IMR-90 (cell line): Measurements from ENCODE around the gene CLUH. TPM values are rescaled to one million over a fixed set of nuclear protein-coding genes. Genes with fewer than 3 reads are reported as not detected.

Experiments used
- ATAC-seq: fragments of 200-7000 bp; cut with Tn5 transposase; 2 replicates; pipeline ENCODE4 v1.9.1; 2020; ENCODE audit warnings: low read depth, mild to moderate bottlenecking, moderate library complexity
- BruUV-seq: library from RNA; stranded (reverse); fragments of 400-500 nt; replicated peaks from 2 replicates; lab custom pipeline; 2021; lab: Mats Ljungman, UMichigan
- CTCF ChIA-PET: fragments of 300-600 bp; formaldehyde crosslinking; extraction: SDS; loops from one replicate; lab custom pipeline; 2021; ENCODE audit warnings: antibody characterized with exemption; lab: Yijun Ruan, JAX
- POLR2A ChIA-PET: fragments of 300-600 bp; sonication (Branson Sonifier 250); formaldehyde crosslinking; loops from one replicate; lab custom pipeline; 2022; ENCODE audit warnings: antibody characterized with exemption; ENCODE audit not compliant: unreplicated experiment; lab: Charles Lee
- DNase-seq: peaks from one replicate; pipeline ENCODE4 v3.0.0; 2013
- H2AFZ ChIP-seq: replicated peaks from 2 replicates; pipeline ENCODE3; 2013; ENCODE audit warnings: low read length, mild to moderate bottlenecking; ENCODE audit not compliant: poor library complexity
- H2AK5ac ChIP-seq: 2 replicates; pipeline ENCODE4 v1.6.1; 2013; ENCODE audit warnings: low read depth, low read length, inconsistent platforms
- H2AK9ac ChIP-seq: replicated peaks from 2 replicates; pipeline ENCODE3; 2013; ENCODE audit warnings: mild to moderate bottlenecking, low read depth, low read length, moderate library complexity; ENCODE audit not compliant: poor library complexity
- H2BK120ac ChIP-seq: 2 replicates; pipeline ENCODE4 v1.6.1; 2013; ENCODE audit warnings: low read depth, low read length, inconsistent platforms
- H2BK15ac ChIP-seq: 3 replicates; pipeline ENCODE4 v1.6.1; 2013; ENCODE audit warnings: low read depth, low read length, inconsistent platforms
- H2BK20ac ChIP-seq: 2 replicates; pipeline ENCODE4 v1.6.1; 2013; ENCODE audit warnings: low read depth, mild to moderate bottlenecking, inconsistent platforms, low read length, moderate library complexity
- H2BK5ac ChIP-seq: 2 replicates; pipeline ENCODE4 v1.6.1; 2013; ENCODE audit warnings: mild to moderate bottlenecking, low read depth, low read length, inconsistent platforms; ENCODE audit not compliant: poor library complexity, severe bottlenecking
- H3K14ac ChIP-seq: replicated peaks from 2 replicates; pipeline ENCODE4 v1.6.1; 2013; ENCODE audit warnings: low read depth, low read length, inconsistent platforms
- H3K18ac ChIP-seq: 2 replicates; pipeline ENCODE4 v1.6.1; 2013; ENCODE audit warnings: low read depth, low read length, control low read depth
- H3K23ac ChIP-seq: 2 replicates; pipeline ENCODE4 v1.6.1; 2013; ENCODE audit warnings: low read depth, low read length, inconsistent platforms
- H3K27ac ChIP-seq: 2 replicates; pipeline ENCODE4 v1.5.1; 2013; ENCODE audit warnings: mild to moderate bottlenecking, control low read depth, low read length; ENCODE audit not compliant: insufficient read depth
- H3K27me3 ChIP-seq: 2 replicates; pipeline ENCODE4 v1.6.1; 2013; ENCODE audit warnings: low read length; ENCODE audit not compliant: control insufficient read depth, insufficient read depth
- H3K36me3 ChIP-seq: 2 replicates; pipeline ENCODE4 v1.6.1; 2013; ENCODE audit warnings: low read length, mixed read lengths; ENCODE audit not compliant: control insufficient read depth, insufficient read depth
- H3K4ac ChIP-seq: 2 replicates; pipeline ENCODE4 v1.6.1; 2013; ENCODE audit warnings: low read depth, low read length, inconsistent platforms
- H3K4me1 ChIP-seq: 2 replicates; pipeline ENCODE4 v1.6.1; 2013; ENCODE audit warnings: low read length, mixed read lengths; ENCODE audit not compliant: control insufficient read depth, insufficient read depth
- H3K4me2 ChIP-seq: 2 replicates; pipeline ENCODE4 v1.6.1; 2013; ENCODE audit warnings: low read depth, mild to moderate bottlenecking, control low read depth, low read length, moderate library complexity
- H3K4me3 ChIP-seq: 2 replicates; pipeline ENCODE4 v1.5.1; 2013; ENCODE audit warnings: low read depth, mild to moderate bottlenecking, control low read depth, low read length, moderate library complexity; ENCODE audit not compliant: insufficient read depth
- H3K56ac ChIP-seq: 2 replicates; pipeline ENCODE4 v1.6.1; 2013; ENCODE audit warnings: low read length, inconsistent platforms; ENCODE audit not compliant: insufficient read depth; ENCODE audit errors: extremely low read depth
- H3K79me1 ChIP-seq, 2 experiments: 2 replicates each; pipeline ENCODE4 v1.6.1; 2013; ENCODE audit warnings: low read length in 2 of 2, inconsistent platforms in 1 of 2, low read depth in 1 of 2
- H3K9ac ChIP-seq: 2 replicates; pipeline ENCODE4 v1.6.1; 2013; ENCODE audit warnings: low read depth, low read length, control low read depth
- H3K9me1 ChIP-seq: 2 replicates; pipeline ENCODE4 v1.6.1; 2013; ENCODE audit warnings: low read length, inconsistent platforms; ENCODE audit not compliant: insufficient read depth
- H3K9me3 ChIP-seq: 2 replicates; pipeline ENCODE4 v1.6.1; 2013; ENCODE audit warnings: low read length; ENCODE audit not compliant: control insufficient read depth, insufficient read depth
- H4K20me1 ChIP-seq: 2 replicates; pipeline ENCODE4 v1.6.1; 2013; ENCODE audit warnings: low read length, inconsistent platforms; ENCODE audit not compliant: insufficient read depth
- H4K5ac ChIP-seq: 2 replicates; pipeline ENCODE4 v1.6.1; 2013; ENCODE audit warnings: mild to moderate bottlenecking, low read depth, low read length, control low read depth
- H4K8ac ChIP-seq, 2 experiments: 2 replicates each; pipeline ENCODE4 v1.6.1; 2013; ENCODE audit warnings: low read depth in 2 of 2, low read length in 2 of 2, control low read depth in 1 of 2, inconsistent platforms in 1 of 2
- H4K91ac ChIP-seq: 2 replicates; pipeline ENCODE4 v1.6.1; 2013; ENCODE audit warnings: low read depth, low read length, inconsistent platforms; ENCODE audit not compliant: insufficient read depth
- BHLHE40 ChIP-seq: fragments of 150-350 bp; IDR thresholded peaks from 2 replicates; pipeline ENCODE4 v1.6.1; 2016; ENCODE audit warnings: mild to moderate bottlenecking, low read depth, low read length
- CEBPB ChIP-seq: IDR thresholded peaks from 2 replicates; pipeline ENCODE4 v1.6.1; 2012; ENCODE audit warnings: low read depth, low read length, improper control_type of control experiment
- CHD1 ChIP-seq: IDR thresholded peaks from 2 replicates; pipeline ENCODE4 v1.6.1; 2012; ENCODE audit warnings: low read depth, low read length, improper control_type of control experiment
- FOS ChIP-seq: fragments of 150-350 bp; IDR thresholded peaks from 2 replicates; pipeline ENCODE4 v1.6.1; 2016; ENCODE audit warnings: low read depth, low read length
- MAFK ChIP-seq: IDR thresholded peaks from 2 replicates; pipeline ENCODE4 v1.6.1; 2012; ENCODE audit warnings: low read depth, low read length, improper control_type of control experiment
- MAZ ChIP-seq: IDR thresholded peaks from 2 replicates; pipeline ENCODE4 v1.6.1; 2012; ENCODE audit warnings: low read depth, mild to moderate bottlenecking, low read length, improper control_type of control experiment, moderate library complexity, borderline replicate concordance
- MXI1 ChIP-seq: IDR thresholded peaks from 2 replicates; pipeline ENCODE4 v1.6.1; 2012; ENCODE audit warnings: low read depth, mild to moderate bottlenecking, low read length, moderate library complexity, borderline replicate concordance
- NFE2L2 ChIP-seq: fragments of 150-350 bp; IDR thresholded peaks from 2 replicates; pipeline ENCODE4 v1.6.1; 2016; ENCODE audit warnings: low read depth, mild to moderate bottlenecking, low read length
- POLR2A ChIP-seq: IDR thresholded peaks from 2 replicates; pipeline ENCODE4 v1.6.1; 2012; ENCODE audit warnings: mild to moderate bottlenecking, low read depth, low read length
- RAD21 ChIP-seq: IDR thresholded peaks from 2 replicates; pipeline ENCODE4 v1.6.1; 2012; ENCODE audit warnings: low read length, improper control_type of control experiment
- RCOR1 ChIP-seq: IDR thresholded peaks from 2 replicates; pipeline ENCODE4 v1.6.1; 2012; ENCODE audit warnings: mild to moderate bottlenecking, low read length, improper control_type of control experiment; ENCODE audit not compliant: insufficient replicate concordance
- RFX5 ChIP-seq: IDR thresholded peaks from 2 replicates; pipeline ENCODE4 v1.8.0; 2012; ENCODE audit warnings: low read depth, mild to moderate bottlenecking, low read length, moderate library complexity
- WGBS, 2 experiments: methylation state at CpG; one replicate each; pipeline versions ENCODE4 v1.1.5 to v1.1.7; 2013; ENCODE audit warnings: missing lambda C conversion rate in 2 of 2; ENCODE audit not compliant: insufficient read length in 1 of 2; ENCODE audit errors: extremely low coverage in 2 of 2; 5-methylcytosine and 5-hydroxymethylcytosine counted together
- dilution Hi-C: fragments of 300-500 bp; cut with HindIII; formaldehyde crosslinking; loops from one replicate; pipeline ENCODE4 v1.14.3; 2018; ENCODE audit warnings: low sequenced_read_pairs; ENCODE audit not compliant: unreplicated experiment
- in situ Hi-C: fragments of 300-500 bp; cut with MboI; formaldehyde crosslinking; loops from 3 replicates; pipeline ENCODE4 v1.14.3; 2019; ENCODE audit warnings: low sequenced_read_pairs, inconsistent platforms, mixed read lengths
- intact Hi-C: fragments of 100-400 bp; cut with micrococcal nuclease; formaldehyde crosslinking; loops from 2 replicates; pipeline ENCODE4 v1.10.0; 2022
- polyA plus RNA-seq, 3 experiments: library from polyadenylated mRNA; depleted of rRNA; stranded (reverse); fragments of >200 nt; gene quantifications; 2 replicates each; pipeline ENCODE4 v1.2.3, GENCODE V29; 2012; ENCODE audit warnings: low replicate concordance in 1 of 3
- total RNA-seq: library from RNA; depleted of rRNA; stranded (reverse); fragments of >200 nt; gene quantifications from 2 replicates; pipeline ENCODE4 v1.2.3, GENCODE V29; 2012
- TF ChIP-seq, protein P1 (sequence below): fragments of 150-350 bp; IDR thresholded peaks from 2 replicates; pipeline ENCODE4 v1.6.1; 2017; ENCODE audit warnings: mild to moderate bottlenecking, antibody characterized with exemption, low read length, low read depth
- TF ChIP-seq, protein P2 (sequence below): conservative IDR thresholded peaks from 2 replicates; pipeline ENCODE4 v1.5.1; 2012; ENCODE audit warnings: mild to moderate bottlenecking, low read depth, low read length, improper control_type of control experiment
- TF ChIP-seq, protein P3 (sequence below): fragments of 150-350 bp; IDR thresholded peaks from 2 replicates; pipeline ENCODE4 v1.6.1; 2016; ENCODE audit warnings: low read depth, mild to moderate bottlenecking, low read length, moderate library complexity, borderline replicate concordance

Gene CLUH
- total and polyA plus RNA-seq, 2 of the 4 experiments (the other 2 are of a cell fraction): 12.9 to 42.0 TPM

DNA sequence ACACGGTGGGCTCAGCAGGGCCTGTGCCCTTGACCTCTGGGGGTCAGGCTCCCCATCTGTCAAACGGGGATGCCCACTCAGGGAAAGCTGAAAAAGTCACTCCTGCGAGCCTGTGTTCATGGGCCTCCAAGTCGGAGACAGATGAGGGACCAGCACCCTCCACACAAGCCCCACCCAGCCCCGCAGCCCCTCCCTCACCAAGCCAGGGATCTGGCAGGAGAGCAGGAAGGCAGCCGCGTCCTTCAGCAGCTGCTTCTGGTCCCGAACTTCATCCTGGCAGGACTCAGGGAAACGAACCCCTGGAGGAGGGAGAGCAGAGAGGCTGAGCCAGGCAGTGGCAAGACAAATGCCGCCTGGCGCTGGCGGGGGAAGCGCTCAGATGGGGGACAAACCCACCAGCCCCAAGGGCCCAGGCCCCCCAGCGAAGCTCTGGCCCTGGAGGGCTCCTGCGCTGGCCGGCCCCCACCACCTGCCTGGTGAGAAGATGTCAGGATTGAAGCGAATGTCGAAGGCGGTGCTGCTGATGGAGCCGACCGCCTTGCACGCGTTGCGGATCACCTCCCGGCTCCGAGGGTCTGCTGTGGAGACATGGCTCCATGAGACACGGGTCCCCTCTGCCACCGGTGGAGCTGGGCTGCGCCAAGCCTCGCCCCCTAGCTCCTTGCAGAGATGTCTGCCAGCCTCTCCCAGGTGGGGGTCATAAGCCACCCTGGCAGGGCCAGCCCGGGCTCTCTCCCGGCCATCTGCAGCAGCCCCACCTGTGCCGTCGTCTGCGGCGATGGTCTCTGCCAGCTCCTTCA is 15.4 kb downstream of the CLUH start:
- no peak overlapping the region for H2AK9ac ChIP-seq
- H2BK120ac ChIP-seq: no peak overlapping the region
- peaks cover 58% of the 10 kb centered on the region for H3K36me3 ChIP-seq
- no peaks in the 10 kb centered on the region for H3K4me1 ChIP-seq
- no peak overlapping the region for H2AK5ac ChIP-seq
- POLR2A ChIA-PET: interaction anchor here (0.6 kb wide), 1 partner anchor 14 kb away, joined by 8 read pairs; no protein-coding TSS in a partner anchor
- no peak overlapping the region for H4K5ac ChIP-seq
- H3K14ac ChIP-seq: no peak overlapping the region
- no peak overlapping the region for H3K23ac ChIP-seq
- intact Hi-C loops: no loop called here
- no peak overlapping the region for H4K8ac ChIP-seq
- H4K20me1 ChIP-seq: no peaks in the 10 kb centered on the region
- no peak overlapping the region for H3K56ac ChIP-seq
- no peak overlapping the region for H2AFZ ChIP-seq
- no peak overlapping the region for H3K4me2 ChIP-seq
- H3K9me3 ChIP-seq: no peaks in the 10 kb centered on the region
- 90% methylated on average over 21 of the region's 36 CpGs; no CpG with 5 or more reads in 1 of the 2 experiments for WGBS, 2 experiments
- H3K9me1 ChIP-seq: no peaks in the 10 kb centered on the region
- no peak overlapping the region for H2BK20ac ChIP-seq
- no peak overlapping the region for H3K4ac ChIP-seq
- H4K91ac ChIP-seq: no peak overlapping the region
- in situ Hi-C loops: no loop called here
- H3K79me1 ChIP-seq: 0 out of 4 replicates have a peak, but pooled peaks cover 0 to 3% of the 10 kb centered on the region in 2 experiments
- H3K27ac ChIP-seq: no peak overlapping the region
- no peak overlapping the region for H3K9ac ChIP-seq
- H3K27me3 ChIP-seq: no peaks in the 10 kb centered on the region
- no peak overlapping the region for H2BK15ac ChIP-seq
- H2BK5ac ChIP-seq: no peak overlapping the region
- no peak overlapping the region for H3K4me3 ChIP-seq
- no TSS peak for BruUV-seq
- no peak overlapping the region for H3K18ac ChIP-seq
- DNase-seq: no peak
- no peak for ATAC-seq
- CTCF ChIA-PET: interaction anchor here (0.7 kb wide), 1 partner anchor 13 kb away, joined by 3 read pairs; no protein-coding TSS in a partner anchor
- dilution Hi-C loops: no loop called here
- TF ChIP-seq, protein P1, sequence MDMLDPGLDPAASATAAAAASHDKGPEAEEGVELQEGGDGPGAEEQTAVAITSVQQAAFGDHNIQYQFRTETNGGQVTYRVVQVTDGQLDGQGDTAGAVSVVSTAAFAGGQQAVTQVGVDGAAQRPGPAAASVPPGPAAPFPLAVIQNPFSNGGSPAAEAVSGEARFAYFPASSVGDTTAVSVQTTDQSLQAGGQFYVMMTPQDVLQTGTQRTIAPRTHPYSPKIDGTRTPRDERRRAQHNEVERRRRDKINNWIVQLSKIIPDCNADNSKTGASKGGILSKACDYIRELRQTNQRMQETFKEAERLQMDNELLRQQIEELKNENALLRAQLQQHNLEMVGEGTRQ: no peak
- no peak for TF ChIP-seq RFX5
- TF ChIP-seq RAD21: no peak
- no peak for TF ChIP-seq BHLHE40
- no peak for TF ChIP-seq MAZ
- TF ChIP-seq CEBPB: no peak
- no peak for TF ChIP-seq MAFK
- no peak for TF ChIP-seq NFE2L2
- TF ChIP-seq POLR2A: no peak
- TF ChIP-seq, protein P2, sequence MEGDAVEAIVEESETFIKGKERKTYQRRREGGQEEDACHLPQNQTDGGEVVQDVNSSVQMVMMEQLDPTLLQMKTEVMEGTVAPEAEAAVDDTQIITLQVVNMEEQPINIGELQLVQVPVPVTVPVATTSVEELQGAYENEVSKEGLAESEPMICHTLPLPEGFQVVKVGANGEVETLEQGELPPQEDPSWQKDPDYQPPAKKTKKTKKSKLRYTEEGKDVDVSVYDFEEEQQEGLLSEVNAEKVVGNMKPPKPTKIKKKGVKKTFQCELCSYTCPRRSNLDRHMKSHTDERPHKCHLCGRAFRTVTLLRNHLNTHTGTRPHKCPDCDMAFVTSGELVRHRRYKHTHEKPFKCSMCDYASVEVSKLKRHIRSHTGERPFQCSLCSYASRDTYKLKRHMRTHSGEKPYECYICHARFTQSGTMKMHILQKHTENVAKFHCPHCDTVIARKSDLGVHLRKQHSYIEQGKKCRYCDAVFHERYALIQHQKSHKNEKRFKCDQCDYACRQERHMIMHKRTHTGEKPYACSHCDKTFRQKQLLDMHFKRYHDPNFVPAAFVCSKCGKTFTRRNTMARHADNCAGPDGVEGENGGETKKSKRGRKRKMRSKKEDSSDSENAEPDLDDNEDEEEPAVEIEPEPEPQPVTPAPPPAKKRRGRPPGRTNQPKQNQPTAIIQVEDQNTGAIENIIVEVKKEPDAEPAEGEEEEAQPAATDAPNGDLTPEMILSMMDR: no peak
- TF ChIP-seq, protein P3, sequence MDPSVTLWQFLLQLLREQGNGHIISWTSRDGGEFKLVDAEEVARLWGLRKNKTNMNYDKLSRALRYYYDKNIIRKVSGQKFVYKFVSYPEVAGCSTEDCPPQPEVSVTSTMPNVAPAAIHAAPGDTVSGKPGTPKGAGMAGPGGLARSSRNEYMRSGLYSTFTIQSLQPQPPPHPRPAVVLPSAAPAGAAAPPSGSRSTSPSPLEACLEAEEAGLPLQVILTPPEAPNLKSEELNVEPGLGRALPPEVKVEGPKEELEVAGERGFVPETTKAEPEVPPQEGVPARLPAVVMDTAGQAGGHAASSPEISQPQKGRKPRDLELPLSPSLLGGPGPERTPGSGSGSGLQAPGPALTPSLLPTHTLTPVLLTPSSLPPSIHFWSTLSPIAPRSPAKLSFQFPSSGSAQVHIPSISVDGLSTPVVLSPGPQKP: no peak
- no peak for TF ChIP-seq CHD1
- TF ChIP-seq FOS: no peak
- TF ChIP-seq MXI1: no peak
- no peak for TF ChIP-seq RCOR1
